ENCODE results near the gene SEMA3C. TPM values are rescaled to one million over a fixed set of nuclear protein-coding genes. Genes with fewer than 3 reads are reported as not detected.

The SEMA3C gene
- total and polyA plus RNA-seq, 8 donors, result 4.5 to 344 (median 68.7) TPM

- peaks cover 0 to 44% (median 16%) of the 10 kb centered on the region in 4 donors for H3K4me1 ChIP-seq
- 66 to 83% (median 79%) methylated on average over 10 of the region's 10 CpGs for WGBS, 5 donors
- no peak for TF ChIP-seq CTCF (IDR thresholded peaks at IDR 0.05)
- no peak for TF ChIP-seq POLR2A (IDR thresholded peaks at IDR 0.05)
- no peak for TF ChIP-seq EP300 (IDR thresholded peaks at IDR 0.05)
- no peak for TF ChIP-seq POLR2AphosphoS5 (IDR thresholded peaks at IDR 0.05)
- H3K4me3 ChIP-seq, result no peak overlapping the region
- H3K9me3 ChIP-seq, result no peaks in the 10 kb centered on the region
- peak in 1 of 2 donors; percentile 61 for DNase-seq
- intact Hi-C loops (cut with DNase I; ENCODE audit: low total_unique reads), result no loop called here
- H3K27ac ChIP-seq, result peak overlapping the region in 2 of 5 donors; percentile 22 to 38
- H3K36me3 ChIP-seq, result peaks cover 0 to 6% (median 3%) of the 10 kb centered on the region in 4 donors
- H3K27me3 ChIP-seq, result no peaks in the 10 kb centered on the region
Observed at GRCh38 chr7:80794631-80795573, 123.9 kb downstream of the SEMA3C start.

- H3K9me3 ChIP-seq, result no peaks in the 10 kb centered on the region
- peak overlapping the region in 3 of 5 donors; percentile 34 to 79 (median 39) for H3K27ac ChIP-seq
- no peaks in the 10 kb centered on the region for H3K36me3 ChIP-seq
- no peak for DNase-seq
- H3K4me1 ChIP-seq, result peaks cover 0 to 46% (median 19%) of the 10 kb centered on the region in 4 donors
- intact Hi-C loops (cut with DNase I; ENCODE audit: low total_unique reads), result no loop called here
- 35 to 53% (median 45%) methylated on average over 3 of the region's 3 CpGs for WGBS, 5 donors
- no peaks in the 10 kb centered on the region for H3K27me3 ChIP-seq
- no peak for TF ChIP-seq POLR2AphosphoS5 (IDR thresholded peaks at IDR 0.05)
- TF ChIP-seq POLR2A (IDR thresholded peaks at IDR 0.05), result no peak
- TF ChIP-seq EP300 (IDR thresholded peaks at IDR 0.05), result no peak
- TF ChIP-seq CTCF (IDR thresholded peaks at IDR 0.05), result no peak
- H3K4me3 ChIP-seq, result no peak overlapping the region
Observed at GRCh38 chr7:80791509-80791929, 127.3 kb downstream of the SEMA3C start.

- Histone ChIP-seq H3K27ac (peak overlapping the region in 3 of 5 donors; percentile 34 to 79 (median 58)), H3K9me3 (no peaks in the 10 kb centered on the region), H3K4me3 (no peak overlapping the region), H3K36me3 (no peaks in the 10 kb centered on the region), H3K4me1 (peaks cover 0 to 51% (median 22%) of the 10 kb centered on the region in 4 donors), H3K27me3 (no peaks in the 10 kb centered on the region)
- intact Hi-C loops (cut with DNase I; ENCODE audit: low total_unique reads), result no loop called here
- 50 to 75% (median 70%) methylated on average over 4 of the region's 4 CpGs for WGBS, 5 donors
- peak in 1 of 2 donors; percentile 40 for DNase-seq
- TF ChIP-seq POLR2A (IDR thresholded peaks at IDR 0.05) (no peak), POLR2AphosphoS5 (IDR thresholded peaks at IDR 0.05) (no peak), CTCF (IDR thresholded peaks at IDR 0.05) (no peak), EP300 (IDR thresholded peaks at IDR 0.05) (no peak)
Observed at GRCh38 chr7:80790877-80791276, 128.0 kb downstream of the SEMA3C start.

GRCh38 chr7:80787721-80788120 is 131.1 kb downstream of the SEMA3C start:
- Histone ChIP-seq H3K4me1 (peaks cover 0 to 61% (median 33%) of the 10 kb centered on the region in 4 donors), H3K9me3 (no peaks in the 10 kb centered on the region), H3K27me3 (no peaks in the 10 kb centered on the region), H3K4me3 (no peak overlapping the region), H3K27ac (no peak overlapping the region), H3K36me3 (no peaks in the 10 kb centered on the region)
- 64 to 93% (median 83%) methylated on average over 1 of the region's 1 CpG for WGBS, 5 donors
- no peak for TF ChIP-seq POLR2A (IDR thresholded peaks at IDR 0.05)
- intact Hi-C loops (cut with DNase I; ENCODE audit: low total_unique reads), result no loop called here
- DNase-seq, result no peak

All from stomach (tissue), 9 donors.